Large intestine (tissue), 3 donors: ENCODE data around the gene MAP4K4. TPM values are rescaled to one million over a fixed set of nuclear protein-coding genes. Genes with fewer than 3 reads are reported as not detected.

Experiments
- DNase-seq, 2 donors: peaks; one replicate each; pipeline versions ENCODE4 v3.0.0 to v3.0.0-alpha.2; 2013
- H3K27ac ChIP-seq: one replicate; pipeline ENCODE4 v1.5.1; 2013; ENCODE audit warnings: low read length
- H3K27me3 ChIP-seq: 2 replicates; pipeline ENCODE4 v1.6.1; 2013; ENCODE audit warnings: low read length; ENCODE audit not compliant: control insufficient read depth, insufficient read depth
- H3K36me3 ChIP-seq: 2 replicates; pipeline ENCODE4 v1.6.1; 2013; ENCODE audit warnings: low read length; ENCODE audit not compliant: control insufficient read depth, insufficient read depth
- H3K4me1 ChIP-seq: one replicate; pipeline ENCODE4 v1.6.1; 2013; ENCODE audit warnings: low read length; ENCODE audit not compliant: control insufficient read depth, insufficient read depth
- H3K4me3 ChIP-seq: one replicate; pipeline ENCODE4 v1.5.1; 2013; ENCODE audit warnings: low read length
- H3K9me3 ChIP-seq: one replicate; pipeline ENCODE4 v1.6.1; 2013; ENCODE audit warnings: mild to moderate bottlenecking, low read depth, low read length, moderate library complexity; ENCODE audit not compliant: control insufficient read depth
- WGBS: methylation state at CpG from one replicate; pipeline ENCODE4 v1.1.5; 2013; ENCODE audit warnings: low lambda C conversion rate; ENCODE audit not compliant: insufficient coverage; 5-methylcytosine and 5-hydroxymethylcytosine counted together
- polyA plus RNA-seq: library from polyadenylated mRNA; unstranded; fragments of 120-200 nt; gene quantifications from one replicate; pipeline ENCODE4 v1.2.1, GENCODE V29; 2013

Gene MAP4K4
- polyA plus RNA-seq, 1 donor, result 39.5 TPM

DNA sequence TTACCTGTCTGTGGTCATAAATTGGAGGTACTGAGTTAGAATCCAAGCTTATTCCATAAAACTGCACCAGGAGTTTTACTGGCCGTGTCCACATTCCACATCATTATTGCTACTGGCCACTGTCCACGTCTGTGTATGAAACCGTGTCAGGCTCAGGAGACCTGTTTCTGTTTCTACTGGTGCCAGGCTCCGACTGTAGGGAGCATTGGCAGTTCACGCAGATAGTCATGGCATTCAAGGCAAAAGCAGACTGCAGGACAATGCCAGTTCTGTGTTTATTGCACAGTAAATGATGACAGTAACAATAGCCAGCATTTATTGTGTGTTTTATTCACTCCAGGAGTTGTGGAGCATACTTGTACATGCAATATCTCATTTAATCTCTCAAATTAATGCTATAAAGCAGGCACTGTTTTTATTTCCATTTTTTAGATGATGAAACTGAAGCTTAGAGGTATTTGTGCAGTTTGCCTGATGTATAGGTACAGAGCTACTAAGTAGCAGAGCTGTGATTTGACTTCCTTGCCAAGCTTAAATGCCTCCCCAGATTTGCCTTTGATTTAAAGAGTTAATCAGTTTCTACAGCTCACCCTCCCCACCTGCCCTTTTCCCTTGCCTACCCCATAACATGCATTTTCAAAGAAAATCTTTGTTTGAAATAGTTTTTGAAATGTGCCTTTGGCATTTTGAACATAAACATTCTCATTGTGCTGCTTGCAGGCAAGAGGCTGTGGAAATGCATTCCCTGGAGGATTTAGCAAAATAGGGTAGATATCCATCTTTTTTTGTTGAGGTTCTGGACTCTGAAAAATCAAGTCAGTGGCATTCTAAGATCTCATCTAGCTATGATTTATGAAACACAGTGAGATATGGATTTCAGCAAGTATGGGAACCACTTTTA is 55.5 kb downstream of the MAP4K4 start:
- no CpG with 5 or more reads among the region's 5 CpGs for WGBS

DNA sequence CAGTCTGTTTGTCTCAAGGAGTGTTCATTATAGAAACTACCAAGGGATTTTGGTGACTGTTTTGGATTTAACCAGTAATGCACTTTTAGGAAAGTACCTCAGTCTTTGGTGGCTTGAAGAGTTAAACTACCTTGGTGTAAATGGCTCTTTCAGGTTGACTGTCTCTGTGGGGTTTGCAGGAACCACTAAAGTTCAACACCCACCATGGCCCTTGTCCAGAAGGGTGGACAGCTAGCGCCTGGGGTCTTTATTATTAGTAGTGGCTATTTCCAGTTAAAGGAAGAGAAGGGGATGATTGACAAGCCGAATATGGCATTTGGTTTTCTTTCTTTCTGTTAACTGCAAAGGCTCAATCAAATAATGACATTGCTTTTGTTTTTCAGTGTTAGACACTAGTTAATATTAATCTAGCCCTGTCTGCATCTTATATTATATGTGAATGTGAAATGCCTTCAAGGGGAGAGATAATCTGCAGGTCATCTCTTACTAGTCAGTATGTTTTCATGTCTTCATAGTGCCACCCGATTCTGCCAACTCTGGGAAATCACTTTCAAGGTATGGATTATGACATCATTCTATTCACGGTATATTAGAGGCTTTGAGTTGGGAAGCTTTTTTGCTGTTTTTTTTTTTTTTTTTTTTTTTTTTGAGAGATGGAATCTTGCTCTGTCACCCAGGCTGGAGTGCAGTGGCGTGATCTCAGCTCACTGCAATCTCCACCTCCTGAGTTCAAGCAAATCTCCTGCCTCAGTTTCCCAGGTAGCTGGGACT is 56.4 kb downstream of the MAP4K4 start:
- Histone ChIP-seq H3K4me3 (no peak overlapping the region), H3K4me1 (no peaks in the 10 kb centered on the region), H3K9me3 (no peaks in the 10 kb centered on the region), H3K27ac (no peak overlapping the region), H3K27me3 (no peaks in the 10 kb centered on the region), H3K36me3 (no peaks in the 10 kb centered on the region)
- WGBS, result no CpG with 5 or more reads among the region's 5 CpGs
- no peak for DNase-seq

More for the DNA sequence above, 55.5 kb downstream of the MAP4K4 start:
- H3K4me1 ChIP-seq, result no peaks in the 10 kb centered on the region
- no peak for DNase-seq
- H3K9me3 ChIP-seq, result no peaks in the 10 kb centered on the region
- H3K4me3 ChIP-seq, result no peak overlapping the region
- no peaks in the 10 kb centered on the region for H3K36me3 ChIP-seq
- H3K27ac ChIP-seq, result no peak overlapping the region
- H3K27me3 ChIP-seq, result no peaks in the 10 kb centered on the region

DNA sequence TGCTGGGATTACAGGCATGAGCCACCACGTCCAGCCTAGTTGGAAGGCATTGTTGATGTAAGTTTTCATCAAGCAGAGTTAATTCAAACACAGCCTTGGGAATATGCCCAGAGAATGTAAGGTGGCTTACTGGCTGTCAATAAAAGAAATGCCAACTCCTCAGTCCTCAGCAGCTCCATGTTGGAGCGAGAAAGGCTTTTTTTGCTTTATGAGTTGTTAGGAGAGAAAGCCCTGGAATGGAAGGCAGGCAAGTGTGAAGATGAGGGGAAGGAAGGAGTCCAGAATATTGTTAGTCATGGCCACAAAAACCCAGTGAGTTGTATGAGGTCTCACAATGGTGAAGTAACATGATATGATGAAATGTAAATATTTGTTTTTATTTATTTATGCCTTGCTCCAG is 57.1 kb downstream of the MAP4K4 start:
- DNase-seq, result no peak
- no peaks in the 10 kb centered on the region for H3K36me3 ChIP-seq
- no peak overlapping the region for H3K27ac ChIP-seq
- H3K4me1 ChIP-seq, result no peaks in the 10 kb centered on the region
- no peaks in the 10 kb centered on the region for H3K27me3 ChIP-seq
- H3K4me3 ChIP-seq, result no peak overlapping the region
- no peaks in the 10 kb centered on the region for H3K9me3 ChIP-seq
- WGBS, result 86% methylated on average over 1 of the region's 2 CpGs

- no peak overlapping the region for H3K4me3 ChIP-seq
- no peaks in the 10 kb centered on the region for H3K27me3 ChIP-seq
- DNase-seq, result no peak
- H3K9me3 ChIP-seq, result no peaks in the 10 kb centered on the region
- WGBS, result no CpG with 5 or more reads among the region's 3 CpGs
- no peaks in the 10 kb centered on the region for H3K36me3 ChIP-seq
- no peaks in the 10 kb centered on the region for H3K4me1 ChIP-seq
- no peak overlapping the region for H3K27ac ChIP-seq
These were observed 58.8 kb downstream of the MAP4K4 start for GRCh38 chr2:101756266-101756665.

- no peak for DNase-seq
- Histone ChIP-seq H3K27me3 (no peaks in the 10 kb centered on the region), H3K4me3 (no peak overlapping the region), H3K9me3 (no peaks in the 10 kb centered on the region), H3K27ac (no peak overlapping the region), H3K4me1 (peaks cover 3% of the 10 kb centered on the region), H3K36me3 (no peaks in the 10 kb centered on the region)
- WGBS, result 100% methylated on average over 1 of the region's 3 CpGs
These were observed 60.5 kb downstream of the MAP4K4 start for GRCh38 chr2:101758001-101758400.

DNA sequence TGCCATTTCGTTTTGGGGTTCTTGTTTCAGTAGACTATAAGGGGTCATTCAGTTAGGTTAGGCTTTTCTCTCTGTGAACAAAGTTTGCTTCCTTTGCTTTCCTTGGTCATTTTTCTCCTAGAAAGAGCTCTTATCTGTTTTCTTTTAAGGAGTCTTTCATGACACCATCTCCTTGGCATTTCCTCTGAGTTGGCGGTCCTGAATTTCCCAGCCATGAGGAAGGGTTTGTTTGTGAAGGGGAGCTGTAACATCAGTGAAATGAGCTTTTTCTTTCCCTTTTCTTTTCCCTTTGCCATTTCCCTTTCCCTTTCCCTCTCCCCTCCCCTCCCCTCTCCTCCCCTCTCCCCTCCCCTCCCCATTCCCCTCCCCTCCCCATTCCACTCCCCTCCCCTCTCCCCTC is 61.7 kb downstream of the MAP4K4 start:
- Histone ChIP-seq H3K27me3 (no peaks in the 10 kb centered on the region), H3K27ac (no peak overlapping the region), H3K9me3 (no peaks in the 10 kb centered on the region), H3K36me3 (no peaks in the 10 kb centered on the region), H3K4me1 (peaks cover 5% of the 10 kb centered on the region), H3K4me3 (no peak overlapping the region)
- WGBS, result no CpG with 5 or more reads among the region's 2 CpGs
- DNase-seq, result no peak

DNA sequence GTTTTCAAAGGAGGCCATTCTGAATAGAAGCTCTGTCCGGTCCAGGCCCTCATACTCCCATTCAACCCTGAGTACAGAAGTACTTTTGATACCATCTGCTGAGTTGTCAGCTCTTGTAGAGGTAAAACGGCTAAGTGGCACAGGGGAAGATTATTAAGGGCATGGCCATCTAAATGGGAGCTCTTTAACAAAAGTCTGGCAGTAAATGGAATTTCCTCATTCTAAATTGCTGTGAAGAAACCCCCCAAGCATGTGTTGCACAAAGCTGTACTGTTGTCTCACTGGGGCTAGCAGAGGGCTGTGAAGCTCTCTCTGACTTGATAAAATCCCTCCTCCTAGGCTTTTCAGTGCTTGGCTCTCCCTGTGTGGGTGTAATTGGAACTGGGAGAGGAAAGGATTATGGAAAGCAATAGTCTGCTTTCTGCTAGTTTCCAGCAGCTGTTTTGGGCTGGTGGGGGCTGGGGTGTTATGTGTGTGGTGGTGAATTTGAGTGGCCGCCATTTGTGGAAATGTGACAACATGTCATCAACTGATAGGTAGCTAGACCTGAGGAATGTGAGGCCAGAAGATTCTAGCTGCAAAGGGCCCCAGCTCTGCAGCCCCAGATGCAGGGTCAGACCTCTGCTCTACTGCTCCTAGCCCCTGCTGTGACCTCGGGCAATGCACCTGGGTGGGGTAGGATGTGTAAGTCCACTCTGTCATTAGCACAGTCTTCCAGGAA is 65.1 kb downstream of the MAP4K4 start:
- DNase-seq, result no peak
- Histone ChIP-seq H3K4me3 (no peak overlapping the region), H3K27ac (no peak overlapping the region), H3K9me3 (no peaks in the 10 kb centered on the region), H3K27me3 (no peaks in the 10 kb centered on the region), H3K4me1 (peaks cover 12% of the 10 kb centered on the region), H3K36me3 (no peaks in the 10 kb centered on the region)
- WGBS, result no CpG with 5 or more reads among the region's 4 CpGs

DNA sequence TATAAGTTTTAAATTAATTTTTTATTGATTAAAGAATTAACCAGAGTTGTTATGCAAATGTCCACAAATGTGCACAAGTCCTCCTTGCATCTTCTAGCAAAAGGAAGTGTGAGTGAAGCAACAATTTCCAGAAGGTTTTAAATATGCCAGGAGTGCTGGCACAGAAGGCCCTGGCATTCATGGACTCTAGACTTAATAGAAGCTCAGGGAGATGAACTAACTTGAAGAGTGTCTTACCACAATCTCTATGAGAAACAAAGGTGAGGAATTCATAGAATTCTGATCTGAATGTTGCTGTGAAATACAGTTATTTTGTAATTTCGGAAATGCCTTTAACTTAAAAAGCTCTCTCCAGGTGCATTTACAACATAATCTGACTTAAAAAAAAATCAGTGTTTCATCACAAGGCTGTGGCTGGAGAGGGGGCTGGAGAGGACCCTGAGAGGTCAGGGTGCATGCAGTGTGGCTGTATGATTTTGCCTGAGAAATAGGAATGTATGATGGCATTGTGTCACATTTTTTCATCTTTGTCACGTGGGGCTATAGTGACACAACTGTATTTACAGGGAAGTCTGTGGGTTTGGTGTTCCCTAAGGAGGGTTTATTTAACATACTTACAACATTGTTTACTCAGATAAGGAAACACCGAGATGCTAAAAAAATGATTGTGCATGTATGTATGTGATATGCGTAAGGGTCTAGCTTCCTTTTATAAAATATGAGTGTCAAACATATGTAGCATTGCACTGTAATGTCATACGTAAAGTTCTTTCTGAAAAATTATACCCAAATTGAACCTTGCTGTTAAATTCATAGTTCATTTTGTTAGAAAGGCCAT is 66.2 kb downstream of the MAP4K4 start:
- H3K4me3 ChIP-seq, result no peak overlapping the region
- 65% methylated on average over 4 of the region's 5 CpGs for WGBS
- no peaks in the 10 kb centered on the region for H3K27me3 ChIP-seq
- no peaks in the 10 kb centered on the region for H3K36me3 ChIP-seq
- H3K9me3 ChIP-seq, result no peaks in the 10 kb centered on the region
- peaks cover 14% of the 10 kb centered on the region for H3K4me1 ChIP-seq
- no peak overlapping the region for H3K27ac ChIP-seq
- DNase-seq, result no peak

DNA sequence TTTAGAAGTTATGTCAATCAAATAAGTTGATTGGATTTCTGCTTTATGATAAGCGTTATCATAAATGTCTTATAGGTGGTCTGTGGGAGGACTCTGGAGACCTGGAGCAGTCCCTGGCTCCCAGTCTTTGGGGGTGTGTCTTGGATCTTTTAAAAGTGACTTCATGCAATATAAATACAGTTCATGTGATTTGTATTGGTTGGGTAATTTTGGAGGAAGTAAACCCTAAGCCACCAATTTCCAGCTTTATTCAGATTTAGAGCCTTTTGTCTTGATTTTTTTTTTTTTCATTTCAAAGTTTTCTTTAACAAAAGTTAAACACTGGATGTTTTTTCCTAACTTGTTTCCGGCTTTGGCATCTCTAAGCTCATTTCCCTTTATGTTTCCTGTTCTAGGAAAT is 68.8 kb downstream of the MAP4K4 start:
- no peak for DNase-seq
- H3K27me3 ChIP-seq, result no peaks in the 10 kb centered on the region
- H3K36me3 ChIP-seq, result no peaks in the 10 kb centered on the region
- H3K9me3 ChIP-seq, result no peaks in the 10 kb centered on the region
- peaks cover 14% of the 10 kb centered on the region for H3K4me1 ChIP-seq
- H3K27ac ChIP-seq, result no peak overlapping the region
- no peak overlapping the region for H3K4me3 ChIP-seq
- 100% methylated on average over 1 of the region's 2 CpGs for WGBS
